Gastrocnemius medialis (tissue), 4 donors: Measurements from ENCODE around the gene UNC93B1.

Experiments used
- CTCF ChIP-seq, 5 experiments: fragments of 450-650 bp in 3 of 5; fragments of 200-600 bp in 2 of 5; sonication (generic) in 2 of 5; IDR thresholded peaks in 4 of 5; conservative IDR thresholded peaks in 1 of 5; 1 replicate in 4 of 5; 2 replicates in 1 of 5; pipeline ENCODE4 v1.5.1; 2016 to 2019; ENCODE audit warnings: antibody characterized with exemption in 5 of 5, mild to moderate bottlenecking in 3 of 5, moderate library complexity in 3 of 5
- POLR2A ChIP-seq, 2 donors: fragments of 450-650 bp; IDR thresholded peaks; one replicate each; pipeline ENCODE4 v1.6.1; 2017; ENCODE audit warnings: antibody characterized with exemption in 2 of 2, mild to moderate bottlenecking in 2 of 2, moderate library complexity in 2 of 2

- TF ChIP-seq POLR2A (IDR thresholded peaks at IDR 0.05), result no peak
- TF ChIP-seq CTCF (IDR thresholded peaks at IDR 0.05 in 4 of 5, conservative IDR thresholded peaks at IDR 0.05 in 1 of 5), result no peak
Measured at GRCh38 chr11:68051191-68052136, 47.6 kb upstream of the UNC93B1 start.
